NK-92 (cell line): ENCODE measurements around the gene PLEK.
"Not testable (repeated sequence)": the region's sequence is repeated elsewhere in the genome, so short reads cannot be mapped to it uniquely, and the experiment has no call there.

Source experiments
- DNase-seq: peaks from one replicate; lab custom pipeline; 2025; ENCODE audit not compliant: unreplicated experiment; lab: John Stamatoyannopoulos, UW

PLEK gene

GRCh38 chr2:68438455-68439303, 73.6 kb downstream of the PLEK start:
- DNase-seq, result no peak

GRCh38 chr2:68441179-68441993, 76.3 kb downstream of the PLEK start:
- peak; percentile 71 for DNase-seq

GRCh38 chr2:68441994-68442322, 76.9 kb downstream of the PLEK start:
- no peak for DNase-seq

- DNase-seq, result not testable (repeated sequence)
Measured at GRCh38 chr2:68446425-68446824, 81.3 kb downstream of the PLEK start.
